GM20431 (cell line): Measurements from ENCODE around the gene SAMD11.

Source experiments
- in situ Hi-C: fragments of 300-500 bp; cut with MseI, MboI; formaldehyde crosslinking; loops from one replicate; pipeline ENCODE4 v1.15.0; 2020; ENCODE audit warnings: low sequenced_read_pairs; ENCODE audit not compliant: unreplicated experiment

SAMD11 gene

DNA sequence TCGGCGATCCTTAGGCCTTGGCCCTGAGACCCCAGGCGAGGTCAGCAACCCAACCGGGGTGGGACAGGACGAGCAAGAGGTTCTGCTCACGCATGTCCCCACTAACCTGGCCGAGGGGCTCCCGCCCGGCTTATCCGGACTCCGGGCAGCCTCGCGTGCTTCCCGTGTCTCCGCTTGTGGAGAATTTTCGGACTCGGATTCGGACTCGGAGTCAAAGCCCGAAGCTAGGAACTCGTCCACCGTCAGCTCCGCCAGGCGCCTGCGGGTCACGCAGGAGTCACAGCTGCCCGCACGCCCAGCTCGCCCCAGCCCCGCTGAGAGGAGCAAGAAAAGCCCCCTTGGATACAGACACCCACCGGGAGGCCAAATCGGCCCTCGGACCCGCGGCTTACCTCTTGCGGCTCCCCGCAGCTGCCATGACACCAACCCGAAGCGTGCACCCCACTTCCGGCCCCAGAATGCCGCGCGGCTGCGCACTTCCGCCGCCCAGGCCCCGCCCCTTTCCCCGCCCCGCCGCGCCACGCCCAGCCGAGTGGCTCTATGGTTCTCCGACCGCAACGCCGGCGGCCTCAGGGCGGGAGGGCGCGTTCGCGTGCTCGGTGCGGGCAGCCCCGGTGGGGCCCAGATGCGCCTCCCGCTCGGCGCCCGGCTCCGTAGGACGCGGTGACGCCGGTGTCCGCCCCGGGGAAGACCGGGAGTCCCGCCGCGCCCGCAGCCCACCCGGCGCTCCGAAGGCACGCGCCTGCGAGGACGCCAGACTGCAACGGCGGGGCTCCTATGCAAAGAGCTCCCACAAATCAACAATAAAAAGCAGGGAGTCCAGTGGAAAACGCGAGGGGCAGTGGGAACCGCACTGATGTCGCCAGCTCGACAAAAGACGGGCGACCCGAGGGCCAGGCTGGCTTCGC is 35.4 kb downstream of the SAMD11 start, which contains the start of gene NOC2L:
Gene NOC2L (minus strand): TSS at position 434 of the 908 bp plus-strand sequence. CDS start 16 bp downstream, at position 418.
- in situ Hi-C loops: no loop called here

DNA sequence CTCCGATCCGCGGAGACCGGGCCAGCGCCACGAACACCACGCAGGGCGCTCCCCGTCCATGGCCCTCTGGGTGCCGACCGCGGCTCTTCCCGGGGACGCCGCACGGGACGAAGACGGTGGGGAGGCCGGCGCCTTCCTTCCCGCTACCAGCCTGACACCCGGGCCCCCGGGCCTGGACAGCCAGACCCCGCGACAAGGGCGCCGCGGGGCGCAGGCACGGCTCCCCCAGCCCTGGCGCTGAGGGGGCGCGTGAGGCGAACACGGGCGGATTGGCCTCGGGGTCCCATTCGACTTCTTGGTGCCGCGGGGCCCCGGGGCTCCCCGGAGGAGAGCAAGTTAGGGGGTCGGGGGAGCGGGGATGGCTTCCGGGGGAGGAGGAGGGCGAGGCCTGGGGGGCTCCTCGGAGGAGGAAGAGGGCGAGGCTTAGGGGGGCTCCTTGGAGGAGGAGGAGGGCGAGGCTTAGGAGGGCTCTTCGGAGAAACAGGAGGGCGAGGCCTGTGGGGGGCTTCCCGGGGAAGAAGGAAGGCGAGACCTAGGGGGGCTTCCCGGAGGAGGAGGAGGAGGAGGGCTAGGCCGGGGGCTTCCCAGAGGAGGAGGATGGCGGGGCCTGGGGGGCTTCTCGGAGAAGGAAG is 36.1 kb downstream of the SAMD11 start:
- in situ Hi-C loops: no loop called here

DNA sequence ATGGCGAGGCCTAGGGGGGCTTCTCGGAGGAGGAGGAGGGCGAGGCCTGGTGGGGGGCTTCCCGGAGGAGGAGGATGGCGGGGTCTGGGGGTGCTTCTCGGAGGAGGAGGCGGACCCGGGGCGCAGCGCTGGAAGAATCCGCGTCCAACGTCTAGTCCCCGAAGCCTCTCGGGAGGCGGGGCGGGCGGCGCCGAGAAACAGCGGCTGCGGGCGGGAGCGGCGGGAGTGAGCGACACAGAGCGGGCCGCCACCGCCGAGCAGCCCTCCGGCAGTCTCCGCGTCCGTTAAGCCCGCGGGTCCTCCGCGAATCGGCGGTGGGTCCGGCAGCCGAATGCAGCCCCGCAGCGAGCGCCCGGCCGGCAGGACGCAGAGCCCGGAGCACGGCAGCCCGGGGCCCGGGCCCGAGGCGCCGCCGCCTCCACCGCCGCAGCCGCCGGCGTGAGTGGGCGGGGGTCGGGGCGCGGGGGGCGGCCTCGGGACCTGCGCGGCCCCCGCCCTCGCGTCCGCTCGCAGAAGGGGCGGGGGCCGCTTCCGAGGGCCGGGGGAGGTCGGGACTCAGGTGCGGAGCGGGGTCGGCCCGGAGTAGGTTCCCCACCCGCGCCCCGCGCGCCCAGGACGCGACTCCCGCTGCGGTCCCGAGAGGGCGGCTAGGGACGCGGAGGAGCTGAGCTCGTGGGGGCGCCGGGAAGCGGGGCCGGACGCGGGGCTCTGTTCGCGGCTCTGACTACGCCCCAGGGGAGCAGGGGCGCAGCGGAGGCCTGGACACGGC is 36.8 kb downstream of the SAMD11 start, which contains the start of gene KLHL17:
Gene KLHL17 (plus strand): TSS at position 222 of the 769 bp plus-strand sequence. CDS start 110 bp downstream, at position 332.
- in situ Hi-C loops: no loop called here

DNA sequence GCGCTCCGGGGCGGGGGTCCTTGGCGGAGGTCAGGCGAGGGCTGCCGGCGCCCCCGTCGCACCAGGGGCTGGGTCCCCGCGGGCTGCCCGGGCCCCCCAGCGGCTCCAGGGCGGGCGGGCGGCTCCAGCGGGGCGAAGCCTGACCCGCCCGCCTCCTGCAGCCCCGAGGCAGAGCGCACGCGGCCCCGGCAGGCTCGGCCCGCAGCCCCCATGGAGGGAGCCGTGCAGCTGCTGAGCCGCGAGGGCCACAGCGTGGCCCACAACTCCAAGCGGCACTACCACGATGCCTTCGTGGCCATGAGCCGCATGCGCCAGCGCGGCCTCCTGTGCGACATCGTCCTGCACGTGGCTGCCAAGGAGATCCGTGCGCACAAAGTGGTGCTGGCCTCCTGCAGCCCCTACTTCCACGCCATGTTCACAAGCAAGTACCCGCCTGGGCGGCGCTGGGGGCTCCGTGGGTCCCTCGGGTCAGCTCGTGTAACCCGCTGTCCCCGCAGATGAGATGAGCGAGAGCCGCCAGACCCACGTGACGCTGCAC is 37.5 kb downstream of the SAMD11 start:
- in situ Hi-C loops: no loop called here

DNA sequence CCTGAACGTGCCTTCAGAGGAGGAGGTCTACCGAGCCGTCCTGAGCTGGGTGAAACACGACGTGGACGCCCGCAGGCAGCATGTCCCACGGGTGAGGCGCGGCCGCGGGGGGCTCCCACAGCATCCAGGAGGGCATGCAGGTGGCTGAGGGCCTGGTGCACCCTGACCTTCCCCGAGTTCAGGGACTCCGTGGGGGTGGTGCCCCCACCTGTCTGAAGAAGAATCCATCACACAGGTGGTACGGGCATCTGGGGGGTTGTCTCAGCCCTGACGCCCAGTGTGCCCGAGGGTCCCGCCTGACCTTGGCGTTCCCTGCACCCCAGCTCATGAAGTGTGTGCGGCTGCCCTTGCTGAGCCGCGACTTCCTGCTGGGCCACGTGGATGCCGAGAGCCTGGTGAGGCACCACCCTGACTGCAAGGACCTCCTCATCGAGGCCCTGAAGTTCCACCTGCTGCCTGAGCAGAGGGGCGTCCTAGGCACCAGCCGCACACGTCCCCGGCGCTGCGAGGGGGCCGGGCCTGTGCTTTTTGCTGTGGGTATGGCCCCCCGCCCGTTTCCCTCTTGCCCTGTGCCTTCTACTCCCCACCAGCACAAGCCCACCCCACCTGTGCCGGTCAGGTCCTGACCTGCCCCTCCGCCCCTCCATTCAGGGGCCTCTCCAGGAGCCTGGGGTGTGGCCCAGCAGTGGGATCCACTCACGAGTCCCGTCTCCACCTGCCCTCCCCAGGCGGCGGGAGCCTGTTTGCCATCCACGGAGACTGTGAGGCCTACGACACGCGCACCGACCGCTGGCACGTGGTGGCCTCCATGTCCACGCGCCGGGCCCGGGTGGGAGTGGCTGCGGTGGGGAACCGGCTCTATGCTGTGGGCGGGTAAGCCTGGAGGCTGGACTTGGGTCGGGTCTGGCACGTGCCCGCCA is 38.9 kb downstream of the SAMD11 start:
- in situ Hi-C loops: no loop called here

DNA sequence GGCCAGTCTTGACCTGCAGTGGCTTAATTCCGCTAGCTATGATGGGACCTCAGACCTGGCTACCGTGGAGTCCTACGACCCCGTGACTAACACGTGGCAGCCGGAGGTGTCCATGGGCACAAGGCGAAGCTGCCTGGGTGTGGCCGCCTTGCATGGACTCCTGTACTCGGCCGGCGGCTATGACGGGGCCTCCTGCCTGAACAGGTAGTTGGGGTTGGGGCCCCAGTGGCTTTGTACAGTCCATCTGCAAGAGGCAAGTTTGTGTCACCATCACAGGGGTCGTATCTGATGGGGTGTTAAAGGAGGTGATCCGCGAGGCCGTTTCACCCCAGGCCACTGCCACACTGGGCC is 39.6 kb downstream of the SAMD11 start:
- in situ Hi-C loops: no loop called here

DNA sequence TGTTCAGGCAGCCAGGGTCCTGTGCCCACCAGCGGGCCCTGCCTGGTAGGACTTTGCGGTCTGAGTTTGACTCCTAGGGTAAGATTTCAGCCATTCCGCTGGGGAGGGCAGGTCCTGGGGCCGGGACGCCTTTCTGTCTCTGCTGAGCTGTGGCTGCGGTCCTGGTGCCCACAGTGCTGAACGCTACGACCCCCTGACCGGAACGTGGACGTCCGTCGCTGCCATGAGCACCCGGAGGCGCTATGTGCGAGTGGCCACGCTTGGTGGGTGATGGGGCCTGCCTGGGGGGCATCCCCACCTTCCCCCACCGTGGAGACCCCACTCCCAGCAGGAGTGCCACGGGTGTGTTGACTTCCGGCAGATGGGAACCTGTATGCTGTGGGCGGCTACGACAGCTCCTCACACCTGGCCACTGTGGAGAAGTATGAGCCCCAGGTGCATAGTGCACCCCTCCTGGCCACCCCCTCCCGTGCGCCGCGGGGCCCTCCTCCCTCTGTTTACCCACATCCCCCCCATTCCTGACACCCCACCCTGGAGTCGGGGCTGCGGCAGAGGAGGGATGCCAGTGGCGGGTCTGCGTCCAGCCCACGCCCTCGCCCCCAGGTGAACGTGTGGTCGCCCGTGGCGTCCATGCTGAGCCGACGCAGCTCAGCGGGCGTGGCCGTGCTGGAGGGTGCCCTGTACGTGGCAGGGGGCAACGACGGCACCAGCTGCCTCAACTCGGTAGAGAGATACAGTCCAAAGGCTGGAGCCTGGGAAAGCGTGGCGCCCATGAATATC is 40.2 kb downstream of the SAMD11 start:
- in situ Hi-C loops: no loop called here

DNA sequence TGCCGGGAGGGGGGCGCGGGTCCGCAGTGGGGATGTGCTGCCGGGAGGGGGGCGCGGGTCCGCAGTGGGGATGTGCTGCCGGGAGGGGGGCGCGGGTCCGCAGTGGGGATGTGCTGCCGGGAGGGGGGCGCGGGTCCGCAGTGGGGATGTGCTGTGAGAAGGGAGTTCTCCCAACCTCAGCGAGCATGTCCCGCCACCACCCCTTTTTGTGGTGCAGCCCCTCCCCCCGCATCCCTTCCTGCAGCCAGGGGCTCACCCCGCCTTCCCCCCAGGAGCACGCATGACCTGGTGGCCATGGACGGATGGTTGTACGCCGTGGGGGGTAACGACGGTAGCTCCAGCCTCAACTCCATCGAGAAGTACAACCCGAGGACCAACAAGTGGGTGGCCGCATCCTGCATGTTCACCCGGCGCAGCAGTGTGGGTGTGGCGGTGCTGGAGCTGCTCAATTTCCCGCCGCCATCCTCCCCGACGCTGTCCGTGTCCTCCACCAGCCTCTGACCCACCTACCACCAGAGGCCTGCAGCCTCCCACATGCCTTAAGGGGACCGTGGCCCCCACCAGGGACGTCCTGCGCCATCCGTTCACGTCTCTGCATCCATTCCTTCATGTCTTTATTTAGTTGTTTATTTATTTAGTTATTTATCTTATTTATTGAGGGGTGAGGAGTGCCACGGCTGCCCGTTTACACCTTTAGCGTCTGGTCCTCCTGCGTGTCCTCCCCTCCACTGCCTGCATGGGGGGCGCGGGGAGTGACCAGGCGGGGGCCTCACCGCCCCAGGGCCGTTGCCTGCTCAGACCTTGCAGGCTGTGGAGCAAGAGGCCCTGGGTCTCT is 41.2 kb downstream of the SAMD11 start:
- in situ Hi-C loops: no loop called here

DNA sequence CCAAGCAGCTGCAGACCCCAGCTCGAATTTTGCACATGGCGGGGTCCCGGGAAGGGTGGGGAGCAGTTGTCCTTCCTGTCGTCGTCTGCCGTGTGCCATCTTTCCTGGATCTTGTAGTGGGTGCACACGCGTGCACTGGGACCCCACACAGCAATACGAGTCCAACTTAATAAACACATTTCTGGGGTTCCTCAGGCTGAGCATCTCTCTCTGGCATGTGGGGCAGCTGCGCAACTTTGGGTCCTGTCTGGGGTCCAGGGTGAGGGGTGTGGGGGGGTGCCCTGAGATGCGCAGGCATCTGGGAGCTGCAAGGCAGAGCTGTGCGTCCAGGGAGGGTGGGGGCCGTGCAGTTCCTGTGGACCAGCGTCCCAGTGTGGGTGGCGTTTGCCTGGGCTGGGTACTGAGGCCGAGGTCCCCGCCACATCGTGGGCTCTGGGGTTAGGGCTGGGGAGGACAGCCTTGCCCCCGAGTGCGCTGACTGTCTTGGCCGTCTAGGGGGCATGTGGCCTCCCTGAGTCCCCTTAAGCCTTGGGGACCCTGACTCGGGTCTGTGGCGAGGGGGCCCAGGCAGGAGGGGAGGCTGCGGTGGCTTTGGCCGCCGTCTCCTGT is 41.9 kb downstream of the SAMD11 start:
- in situ Hi-C loops: no loop called here

DNA sequence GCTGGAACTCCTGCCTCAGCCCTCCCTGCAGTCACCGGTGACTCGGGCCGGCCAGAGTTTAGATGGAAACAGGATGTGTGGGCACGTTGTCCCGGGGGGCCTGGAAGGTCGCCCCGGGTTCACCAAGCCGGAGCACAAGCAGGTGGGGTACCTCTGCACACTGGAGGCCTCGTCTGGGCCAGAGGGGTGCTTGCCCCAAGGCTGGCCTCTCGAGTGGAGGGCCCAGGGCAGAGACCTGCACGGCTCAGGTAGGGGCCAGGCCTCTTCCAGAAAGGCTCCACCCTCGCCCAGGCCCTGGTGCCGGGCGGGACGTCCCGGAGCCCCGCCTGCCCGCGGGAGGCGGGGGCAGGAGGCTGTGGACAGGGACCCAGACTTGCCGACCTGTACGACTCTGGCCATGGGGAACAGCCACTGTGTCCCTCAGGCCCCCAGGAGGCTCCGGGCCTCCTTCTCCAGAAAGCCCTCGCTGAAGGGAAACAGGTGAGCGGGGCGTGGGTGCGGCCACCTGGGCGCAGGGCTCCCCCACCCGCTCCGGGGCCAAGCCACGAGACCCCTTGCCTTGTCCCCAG is 42.5 kb downstream of the SAMD11 start, which contains the start of gene PLEKHN1:
Gene PLEKHN1 (plus strand): TSS at position 348 of the 569 bp plus-strand sequence. CDS start 50 bp downstream, at position 398.
- in situ Hi-C loops: no loop called here

DNA sequence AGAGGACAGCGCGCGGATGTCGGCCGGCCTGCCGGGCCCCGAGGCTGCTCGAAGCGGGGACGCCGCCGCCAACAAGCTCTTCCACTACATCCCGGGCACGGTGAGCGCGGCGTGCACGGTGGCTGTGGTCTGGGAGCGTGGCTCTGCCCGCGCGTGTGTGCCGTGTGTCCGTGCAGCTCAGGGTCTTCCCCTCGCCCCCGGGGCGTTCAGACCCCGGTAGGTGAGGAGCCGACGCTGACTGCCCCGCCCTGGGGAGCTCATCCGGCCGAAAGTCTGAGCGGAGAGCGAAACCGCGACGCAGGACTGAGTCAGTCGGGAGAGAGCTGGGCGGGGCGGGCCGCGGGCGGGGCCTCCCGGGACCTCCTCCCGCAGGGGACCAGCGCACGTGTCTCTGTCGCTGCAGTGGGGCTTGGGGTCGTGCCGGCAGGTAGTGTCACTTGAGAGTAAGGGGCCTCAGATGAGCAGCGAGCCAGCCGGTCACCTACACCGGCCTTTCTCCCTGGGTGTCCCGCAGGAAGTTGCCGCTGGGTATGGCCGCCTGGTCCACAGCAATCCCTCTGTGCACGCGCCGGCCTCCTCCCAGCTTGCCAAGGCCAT is 43.1 kb downstream of the SAMD11 start:
- in situ Hi-C loops: no loop called here

DNA sequence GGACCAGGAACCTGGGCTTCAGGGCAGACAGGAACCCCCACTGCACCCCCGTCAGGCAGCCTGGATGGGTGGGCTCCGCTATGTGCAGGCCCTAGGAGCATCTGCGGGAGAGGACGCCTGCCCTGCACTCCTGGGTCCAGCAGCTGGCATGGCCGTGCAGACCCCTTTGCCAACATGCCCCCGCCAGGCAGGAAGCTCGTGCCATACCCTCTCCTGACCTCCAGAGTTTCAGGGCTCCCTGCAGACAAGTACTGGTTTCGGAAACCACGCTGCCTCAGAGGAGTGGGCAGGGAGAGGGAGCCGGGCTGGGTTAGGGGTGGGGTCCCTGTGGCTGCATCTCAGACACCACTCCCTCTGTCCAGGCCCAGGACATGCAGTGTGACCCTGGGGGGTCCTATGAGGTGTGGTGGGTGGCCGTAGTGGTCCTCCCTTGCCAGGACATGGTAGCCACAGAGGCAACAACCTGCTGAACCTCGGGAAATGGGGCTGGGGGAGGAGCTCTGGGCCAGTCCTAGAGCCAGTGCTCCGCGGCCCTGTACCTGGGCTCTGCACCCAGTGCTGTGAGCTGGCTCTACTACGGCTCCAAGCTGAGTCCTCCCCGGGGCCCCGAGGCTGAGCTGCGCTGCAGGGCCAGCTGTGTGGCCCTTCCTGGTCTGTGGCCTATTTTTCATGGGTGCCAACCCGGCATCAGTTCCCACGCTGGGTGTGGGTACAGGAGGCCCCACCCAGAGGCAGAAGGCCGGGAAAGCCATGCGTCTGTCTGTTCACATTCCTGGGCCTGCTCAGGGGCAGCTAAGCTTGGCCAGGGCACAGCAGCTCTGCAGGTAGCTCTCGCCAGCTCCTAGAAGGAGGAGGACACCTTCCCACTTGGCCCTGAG is 44.0 kb downstream of the SAMD11 start:
- in situ Hi-C loops: no loop called here

DNA sequence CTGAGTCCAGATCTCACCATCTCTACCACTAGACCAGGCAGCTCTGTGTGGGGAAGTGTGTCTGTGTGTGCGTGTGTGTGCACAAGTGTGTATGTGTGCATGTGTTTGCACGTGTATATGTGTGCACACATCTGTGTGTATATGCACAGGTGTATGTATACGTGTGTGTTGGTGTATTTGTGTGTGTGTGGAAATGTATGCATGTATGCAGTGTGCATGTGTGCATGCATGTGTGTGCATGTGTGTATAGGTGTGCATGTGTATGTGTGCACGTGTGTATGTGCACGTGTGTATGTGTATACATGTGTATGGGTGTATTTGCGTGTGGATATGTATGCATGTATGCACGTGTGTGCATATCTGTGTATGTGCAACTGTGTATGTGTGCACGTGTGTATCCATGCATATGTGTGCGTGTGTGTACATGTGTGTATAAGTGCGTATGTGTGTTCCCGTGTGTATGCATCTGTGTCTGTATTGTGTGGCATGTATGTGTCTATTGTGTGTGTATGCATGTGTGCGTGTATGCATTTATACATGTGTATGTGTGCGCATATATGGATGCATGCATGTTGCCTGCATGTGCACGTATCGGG is 45.6 kb downstream of the SAMD11 start:
- in situ Hi-C loops: no loop called here

DNA sequence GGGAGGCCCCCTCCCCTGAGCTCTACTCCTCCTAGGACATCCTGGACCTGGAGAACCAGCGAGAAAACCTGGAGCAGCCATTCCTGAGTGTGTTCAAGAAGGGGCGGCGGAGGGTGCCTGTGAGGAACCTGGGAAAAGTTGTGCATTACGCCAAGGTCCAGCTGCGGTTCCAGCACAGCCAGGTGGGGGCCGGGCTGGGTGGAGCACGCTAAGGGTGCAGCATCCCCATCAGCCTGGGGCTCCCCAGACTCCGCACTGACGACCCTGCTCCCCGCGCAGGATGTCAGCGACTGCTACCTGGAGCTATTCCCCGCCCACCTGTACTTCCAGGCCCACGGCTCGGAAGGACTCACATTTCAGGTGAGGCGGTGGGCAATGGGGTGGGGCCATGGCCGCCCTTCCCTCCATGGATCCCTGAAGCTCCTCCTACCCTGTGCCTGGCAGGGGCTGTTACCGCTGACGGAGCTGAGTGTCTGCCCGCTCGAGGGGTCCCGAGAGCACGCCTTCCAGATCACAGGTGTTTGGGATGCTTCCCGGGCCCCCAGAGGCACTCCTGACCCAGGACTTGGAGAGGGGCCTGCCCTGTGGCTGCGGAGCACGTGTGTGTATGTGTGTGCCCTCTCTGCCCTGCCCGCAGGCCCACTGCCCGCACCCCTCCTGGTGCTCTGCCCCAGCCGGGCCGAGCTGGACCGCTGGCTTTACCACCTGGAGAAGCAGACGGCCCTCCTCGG is 46.7 kb downstream of the SAMD11 start:
- in situ Hi-C loops: no loop called here
